Endodermal cell (in vitro differentiated cells): ENCODE results near the gene GABARAPL2. TPM values are rescaled to one million over a fixed set of nuclear protein-coding genes. Genes with fewer than 3 reads are reported as not detected.

ENCODE experiments used
- DNase-seq: peaks from one replicate; pipeline ENCODE4 v3.0.0-alpha.2; 2017
- H3K27ac ChIP-seq: 2 replicates; pipeline ENCODE4 v1.5.1; 2013; ENCODE audit warnings: mild to moderate bottlenecking, low read depth, low read length, moderate library complexity
- H3K27me3 ChIP-seq: 2 replicates; pipeline ENCODE4 v1.6.1; 2013; ENCODE audit warnings: mild to moderate bottlenecking, low read length, moderate library complexity; ENCODE audit not compliant: insufficient read depth, control insufficient read depth, poor library complexity, severe bottlenecking
- H3K36me3 ChIP-seq: 2 replicates; pipeline ENCODE4 v1.7.0; 2013; ENCODE audit warnings: mild to moderate bottlenecking, low read length, moderate library complexity; ENCODE audit not compliant: control insufficient read depth, insufficient read depth
- H3K4me1 ChIP-seq: one replicate; pipeline ENCODE4 v1.7.0; 2013; ENCODE audit warnings: low read length; ENCODE audit not compliant: control insufficient read depth, insufficient read depth
- H3K4me3 ChIP-seq: 2 replicates; pipeline ENCODE4 v1.5.1; 2013; ENCODE audit warnings: mild to moderate bottlenecking, low read length, moderate library complexity
- H3K9ac ChIP-seq: 2 replicates; pipeline ENCODE4 v1.6.1; 2013; ENCODE audit warnings: mild to moderate bottlenecking, low read length, moderate library complexity; ENCODE audit not compliant: poor library complexity, severe bottlenecking; ENCODE audit errors: extremely low read depth
- H3K9me3 ChIP-seq: 2 replicates; pipeline ENCODE4 v1.6.1; 2013; ENCODE audit warnings: mild to moderate bottlenecking, low read length, moderate library complexity; ENCODE audit not compliant: control insufficient read depth
- H3K27ac Mint-ChIP-seq: 2 replicates; pipeline ENCODE4 v1.8.0; 2020; ENCODE audit warnings: mixed read lengths
- H3K27me3 Mint-ChIP-seq: 2 replicates; pipeline ENCODE4 v1.8.0; 2021; ENCODE audit warnings: mild to moderate bottlenecking, mixed read lengths; ENCODE audit not compliant: insufficient read depth
- H3K36me3 Mint-ChIP-seq: 2 replicates; pipeline ENCODE4 v1.8.0; 2020; ENCODE audit warnings: low read depth, mixed read lengths
- H3K4me1 Mint-ChIP-seq: 2 replicates; pipeline ENCODE4 v1.8.0; 2020; ENCODE audit warnings: mixed read lengths
- H3K4me3 Mint-ChIP-seq: 2 replicates; pipeline ENCODE4 v1.8.0; 2020; ENCODE audit warnings: mild to moderate bottlenecking, moderate library complexity, mixed read lengths
- H3K9me3 Mint-ChIP-seq: 2 replicates; pipeline ENCODE4 v1.8.0; 2020; ENCODE audit warnings: mild to moderate bottlenecking, mixed read lengths
- CTCF ChIP-seq: fragments of 200-600 bp; sonication (generic); conservative IDR thresholded peaks from 2 replicates; pipeline ENCODE4 v1.5.0; 2021; ENCODE audit warnings: antibody characterized with exemption, mild to moderate bottlenecking
- WGBS, 2 experiments: methylation state at CpG; one replicate each; pipeline versions ENCODE4 v1.1.5 to v1.1.7; 2013; ENCODE audit warnings: missing lambda C conversion rate in 2 of 2, mixed read lengths in 1 of 2; ENCODE audit not compliant: insufficient coverage in 1 of 2, insufficient read length in 1 of 2; 5-methylcytosine and 5-hydroxymethylcytosine counted together
- long read RNA-seq, 4 experiments: library from polyadenylated mRNA in 2 of 4; library from RNA in 1 of 4; library from capped mRNA in 1 of 4; stranded (forward) in 3 of 4; unstranded in 1 of 4; transcript quantifications; one replicate each; pipeline ENCODE4 v2.0.0, GENCODE V29; 2020 to 2021; ENCODE audit warnings: inconsistent platforms in 1 of 4
- polyA plus RNA-seq, 2 experiments: library from polyadenylated mRNA; stranded (reverse); fragments of 50-300 nt; gene quantifications; one replicate each; pipeline ENCODE4 v1.2.3, GENCODE V29; 2013
- total RNA-seq, 2 donors: library from RNA; stranded (reverse); fragmentation: NEBNext Ultra II Directional in 1 of 2; extraction: Animal tissue kit (Norgen Biotek cat#: 25700) in 1 of 2; gene quantifications; 2 replicates in 1 of 2; 3 replicates in 1 of 2; pipeline ENCODE4 v1.2.1, GENCODE V29; 2021

The GABARAPL2 gene
- total RNA-seq, result 10 to 100 TPM; 72.8 to 78.5 TPM
- polyA plus RNA-seq (2013, experiment 1 of 2), result 126 TPM
- 128 TPM for polyA plus RNA-seq (2013, experiment 2 of 2)
- long read RNA-seq, experiment 1, transcript GABARAPL2-201 (4 exons, 1,002 nt), result major isoform, 60 of 67 reads
- long read RNA-seq, experiment 1, partial matches to known transcripts, result 1 of 67 reads
- long read RNA-seq, experiment 1, other reads (novel, unspliced or antisense), result 4 of 67 reads
- long read RNA-seq, experiment 2, transcript GABARAPL2-201 (4 exons, 1,002 nt), result major isoform, 47 of 49 reads
- long read RNA-seq, experiment 2, partial matches to known transcripts, result 1 of 49 reads
- long read RNA-seq, experiment 2, other reads (novel, unspliced or antisense), result 0 of 49 reads
- long read RNA-seq, experiment 3, transcript GABARAPL2-201 (4 exons, 1,002 nt), result major isoform, 115 of 116 reads
- long read RNA-seq, experiment 3, partial matches to known transcripts, result 0 of 116 reads
- long read RNA-seq, experiment 3, other reads (novel, unspliced or antisense), result 0 of 116 reads
- long read RNA-seq, experiment 4, transcript GABARAPL2-201 (4 exons, 1,002 nt), result major isoform, 268 of 274 reads
- long read RNA-seq, experiment 4, partial matches to known transcripts, result 4 of 274 reads
- long read RNA-seq, experiment 4, other reads (novel, unspliced or antisense), result 0 of 274 reads

GRCh38 chr16:75566040-75566757 is at the start of gene GABARAPL2:
GABARAPL2 (plus strand) TSS chr16:75566379; CDS start chr16:75566487, 108 bp downstream.
- H3K4me3 Mint-ChIP-seq, result peak within 1 kb of the TSS; percentile 86
- H3K27me3 ChIP-seq, result no peaks in the 10 kb centered on the region
- peak within 1 kb of the TSS; percentile 98 for H3K4me3 ChIP-seq
- peak within 1 kb of the TSS; percentile 44 for H3K9ac ChIP-seq
- H3K27ac Mint-ChIP-seq, result peak within 1 kb of the TSS; percentile 96
- WGBS, 2 experiments, result 0% methylated on average over 13 to 69 of the region's 69 CpGs
- H3K4me1 Mint-ChIP-seq, result peaks cover 15% of the 10 kb centered on the region
- DNase-seq, result peak; percentile 97
- no peaks in the 10 kb centered on the region for H3K9me3 Mint-ChIP-seq
- peaks cover 37% of the 10 kb centered on the region for H3K36me3 ChIP-seq
- peaks cover 4% of the 10 kb centered on the region for H3K4me1 ChIP-seq
- TF ChIP-seq CTCF, result no peak
- H3K36me3 Mint-ChIP-seq, result peaks cover 27% of the 10 kb centered on the region
- H3K27ac ChIP-seq, result no peak within 1 kb of the TSS
- H3K27me3 Mint-ChIP-seq, result no peaks in the 10 kb centered on the region
- no peaks in the 10 kb centered on the region for H3K9me3 ChIP-seq

- H3K27ac Mint-ChIP-seq, result no peak overlapping the region
- peaks cover 7% of the 10 kb centered on the region for H3K27me3 Mint-ChIP-seq
- WGBS, 2 experiments, result 94% methylated on average over 3 to 6 of the region's 6 CpGs
- H3K9me3 ChIP-seq, result no peaks in the 10 kb centered on the region
- H3K36me3 ChIP-seq, result no peaks in the 10 kb centered on the region
- H3K9me3 Mint-ChIP-seq, result no peaks in the 10 kb centered on the region
- H3K27ac ChIP-seq, result no peak overlapping the region
- DNase-seq, result no peak
- H3K4me1 Mint-ChIP-seq, result peaks cover 7% of the 10 kb centered on the region
- H3K4me3 Mint-ChIP-seq, result no peak overlapping the region
- no peaks in the 10 kb centered on the region for H3K4me1 ChIP-seq
- no peaks in the 10 kb centered on the region for H3K36me3 Mint-ChIP-seq
- H3K4me3 ChIP-seq, result no peak overlapping the region
- no peak for TF ChIP-seq CTCF
- no peak overlapping the region for H3K9ac ChIP-seq
- H3K27me3 ChIP-seq, result no peaks in the 10 kb centered on the region
Observed at GRCh38 chr16:75519175-75519574, 47.0 kb upstream of the GABARAPL2 start.

GRCh38 chr16:75526032-75526790 is 40.0 kb upstream of the GABARAPL2 start:
- Histone ChIP-seq H3K9me3 (no peaks in the 10 kb centered on the region), H3K36me3 (no peaks in the 10 kb centered on the region), H3K4me3 (no peak overlapping the region), H3K27ac (no peak overlapping the region), H3K4me1 (no peaks in the 10 kb centered on the region), H3K27me3 (no peaks in the 10 kb centered on the region), H3K9ac (no peak overlapping the region)
- no peak for TF ChIP-seq CTCF
- H3K27me3 Mint-ChIP-seq, result no peaks in the 10 kb centered on the region
- H3K4me3 Mint-ChIP-seq, result no peak overlapping the region
- H3K4me1 Mint-ChIP-seq, result no peaks in the 10 kb centered on the region
- no peaks in the 10 kb centered on the region for H3K36me3 Mint-ChIP-seq
- H3K27ac Mint-ChIP-seq, result no peak overlapping the region
- WGBS, 2 experiments, result 79 to 81% methylated on average over 5 of the region's 5 CpGs
- no peaks in the 10 kb centered on the region for H3K9me3 Mint-ChIP-seq
- no peak for DNase-seq
